Measurements from ENCODE around the gene GPATCH8. TPM values are rescaled to one million over a fixed set of nuclear protein-coding genes. Genes with fewer than 3 reads are reported as not detected.
"Not testable (repeated sequence)": the region's sequence is repeated elsewhere in the genome, so short reads cannot be mapped to it uniquely, and the experiment has no call there.

GPATCH8 gene
- polyA plus RNA-seq (ENCODE audit: insufficient read depth in 1 of 5, insufficient read length in 5 of 5, low replicate concordance in 1 of 5), result 10 to 100 TPM; 38.5 to 54.9 (median 50.4) TPM
- long read RNA-seq, donor 1, full-length matches to known transcripts, result 10 of 16 reads
- long read RNA-seq, donor 1, partial matches to known transcripts, result 6 of 16 reads
- long read RNA-seq, donor 1, other reads (novel, unspliced or antisense), result 0 of 16 reads
- long read RNA-seq, donor 2, full-length matches to known transcripts, result 5 of 5 reads
- long read RNA-seq, donor 2, partial matches to known transcripts, result 0 of 5 reads
- long read RNA-seq, donor 2, other reads (novel, unspliced or antisense), result 0 of 5 reads
- long read RNA-seq, donor 3, partial matches to known transcripts, result 5 of 5 reads
- long read RNA-seq, donor 3, other reads (novel, unspliced or antisense), result 0 of 5 reads
- long read RNA-seq, donor 4, full-length matches to known transcripts, result 2 of 2 reads
- long read RNA-seq, donor 4, partial matches to known transcripts, result 0 of 2 reads
- long read RNA-seq, donor 4, other reads (novel, unspliced or antisense), result 0 of 2 reads
- long read RNA-seq, donor 5, full-length matches to known transcripts, result 13 of 13 reads
- long read RNA-seq, donor 5, partial matches to known transcripts, result 0 of 13 reads
- long read RNA-seq, donor 5, other reads (novel, unspliced or antisense), result 0 of 13 reads
- long read RNA-seq, donor 6, full-length matches to known transcripts, result 10 of 10 reads
- long read RNA-seq, donor 6, partial matches to known transcripts, result 0 of 10 reads
- long read RNA-seq, donor 6, other reads (novel, unspliced or antisense), result 0 of 10 reads
- long read RNA-seq, donor 7, full-length matches to known transcripts, result 13 of 23 reads
- long read RNA-seq, donor 7, partial matches to known transcripts, result 10 of 23 reads
- long read RNA-seq, donor 7, other reads (novel, unspliced or antisense), result 0 of 23 reads
- long read RNA-seq, donor 8, full-length matches to known transcripts, result 4 of 4 reads
- long read RNA-seq, donor 8, partial matches to known transcripts, result 0 of 4 reads
- long read RNA-seq, donor 8, other reads (novel, unspliced or antisense), result 0 of 4 reads

- peak; percentile 96 to 97 for DNase-seq
Observed at GRCh38 chr17:44503147-44504029, at the start of gene GPATCH8. TSS of gene GPATCH8 (minus strand) at chr17:44503406. CDS start at chr17:44503370, 36 bp downstream.

- no peak for DNase-seq
Observed at GRCh38 chr17:44552361-44552760, 49.2 kb upstream of the GPATCH8 start.

GRCh38 chr17:44549686-44550085 is 46.5 kb upstream of the GPATCH8 start:
- no peak for DNase-seq

- DNase-seq, result no peak
Observed at GRCh38 chr17:44548376-44549230, 45.4 kb upstream of the GPATCH8 start.

- no peak for DNase-seq
Observed at GRCh38 chr17:44547625-44548267, 44.5 kb upstream of the GPATCH8 start.

GRCh38 chr17:44546671-44547606 is 43.7 kb upstream of the GPATCH8 start:
- no peak for DNase-seq

GRCh38 chr17:44543905-44544523 is 40.8 kb upstream of the GPATCH8 start:
- no peak for DNase-seq

GRCh38 chr17:44543213-44543904 is 40.2 kb upstream of the GPATCH8 start:
- peak; percentile 64 to 69 for DNase-seq

GRCh38 chr17:44541884-44542581 is 38.8 kb upstream of the GPATCH8 start:
- no peak for DNase-seq

- no peak for DNase-seq
Observed at GRCh38 chr17:44540246-44541084, 37.3 kb upstream of the GPATCH8 start.

GRCh38 chr17:44539673-44540072 is 36.5 kb upstream of the GPATCH8 start:
- DNase-seq, result no peak

GRCh38 chr17:44537922-44538321 is 34.7 kb upstream of the GPATCH8 start:
- DNase-seq, result not testable (repeated sequence)

- DNase-seq, result no peak
Observed at GRCh38 chr17:44536090-44536953, 33.1 kb upstream of the GPATCH8 start.

- peak; percentile 82 to 87 for DNase-seq
Observed at GRCh38 chr17:44533533-44534246, 30.5 kb upstream of the GPATCH8 start.

Data from right lung (tissue), 10 donors.